GM20431 (cell line): ENCODE measurements around the gene ACTA2.

Source experiments
- in situ Hi-C: fragments of 300-500 bp; cut with MseI, MboI; formaldehyde crosslinking; loops from one replicate; pipeline ENCODE4 v1.15.0; 2020; ENCODE audit warnings: low sequenced_read_pairs; ENCODE audit not compliant: unreplicated experiment

ACTA2 gene

DNA sequence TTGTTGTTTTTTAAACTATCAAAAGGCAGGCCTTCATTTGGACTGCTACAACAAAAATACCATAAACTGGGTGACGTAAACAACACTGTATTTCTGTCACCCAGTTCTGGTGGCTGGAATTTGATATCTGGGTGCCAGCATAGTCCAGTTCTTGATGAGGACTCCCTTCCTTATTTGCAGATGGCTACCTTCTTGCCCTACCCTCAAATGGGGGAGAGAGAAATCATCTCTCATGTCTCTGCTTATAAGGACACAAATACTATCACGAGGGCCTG is 25.2 kb downstream of the ACTA2 start:
- in situ Hi-C loops: loop anchor here (10.0 to 25.0 kb wide), 2 partner anchors 93 to 285 kb away; partner anchors contain the start of gene CH25H

DNA sequence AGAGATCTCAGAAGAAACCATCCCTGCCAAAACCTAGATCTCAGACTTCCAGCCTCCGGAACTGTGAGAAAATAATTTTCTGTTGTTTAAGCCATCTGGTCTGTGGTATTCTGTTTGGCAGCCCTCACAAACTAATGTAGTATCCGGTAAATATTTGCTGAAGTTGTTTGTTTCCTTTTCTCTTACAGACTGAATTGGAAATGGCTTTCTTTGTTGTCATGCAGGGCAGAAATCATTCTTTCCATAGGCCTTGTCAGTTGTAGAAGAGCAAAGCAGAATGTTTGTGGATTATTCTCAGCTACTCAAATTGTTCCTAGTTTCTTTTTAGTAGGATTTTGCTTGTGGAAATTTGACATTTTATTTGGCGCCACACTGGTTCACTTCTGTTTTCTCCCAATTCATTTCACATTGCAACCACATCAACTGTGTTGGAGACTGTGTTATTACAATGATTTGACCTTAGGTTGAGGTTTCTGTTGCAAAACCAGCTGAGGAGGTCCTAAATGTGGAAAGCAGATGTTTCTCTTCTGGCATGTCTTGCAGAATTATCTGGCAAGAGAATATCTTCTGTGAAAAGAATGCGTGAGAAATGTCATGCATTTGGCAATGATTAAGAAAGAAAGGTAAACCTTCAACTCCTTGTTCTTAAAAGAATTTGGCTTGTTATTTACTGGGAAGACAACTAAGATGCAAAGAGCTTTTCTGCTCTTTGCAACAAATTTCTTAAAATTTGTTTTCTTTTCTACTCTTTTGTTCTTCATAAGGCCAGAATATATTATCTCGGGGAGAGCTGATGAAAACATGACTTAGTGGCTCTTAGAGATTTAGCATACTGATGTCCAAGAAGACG is 25.8 kb downstream of the ACTA2 start:
- in situ Hi-C loops: loop anchor here (10.0 to 25.0 kb wide), 2 partner anchors 92 to 286 kb away; partner anchors contain the start of gene CH25H

DNA sequence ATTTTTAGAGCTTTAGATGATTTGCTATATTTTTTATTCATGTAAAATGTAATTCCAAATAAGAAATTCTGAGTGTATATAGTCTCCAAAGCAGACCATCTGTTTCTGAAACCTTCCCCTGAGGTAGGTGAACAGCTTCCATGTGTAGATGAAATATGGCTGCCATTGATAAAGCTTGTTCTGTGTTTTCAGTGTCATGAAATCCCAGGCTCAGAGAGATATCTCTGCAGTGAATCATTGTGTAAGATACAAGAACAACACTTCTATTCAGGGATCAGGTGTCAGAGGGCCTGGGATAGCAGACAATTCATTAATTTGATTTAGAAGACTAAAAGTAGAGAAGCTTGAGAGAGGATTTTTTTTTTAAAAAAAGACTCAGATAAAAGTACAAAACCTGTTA is 29.1 kb downstream of the ACTA2 start:
- in situ Hi-C loops: loop anchor here (10.0 kb wide), 1 partner anchor 89 kb away; no protein-coding TSS in a partner anchor

DNA sequence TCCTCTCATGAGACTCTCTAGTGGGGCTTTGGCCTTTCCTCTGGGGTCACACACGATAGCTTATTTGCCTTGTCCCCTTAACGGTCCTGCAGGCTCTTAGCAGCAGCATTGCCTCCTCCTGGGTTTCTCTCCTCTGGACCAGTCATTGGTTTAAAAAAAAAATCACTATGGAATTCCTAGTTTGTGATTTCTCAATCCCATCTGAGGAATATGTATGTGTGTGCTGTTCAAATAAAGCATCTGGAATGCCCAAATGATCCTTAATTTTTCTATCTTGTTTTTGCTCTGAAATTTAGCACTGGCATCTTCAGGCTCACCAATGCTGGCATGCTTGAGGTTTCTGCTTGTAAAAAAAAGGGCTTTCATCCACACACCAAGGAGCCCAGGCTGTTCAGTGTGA is 30.5 kb downstream of the ACTA2 start:
- in situ Hi-C loops: loop anchor here (10.0 kb wide), 1 partner anchor 87 kb away; no protein-coding TSS in a partner anchor

DNA sequence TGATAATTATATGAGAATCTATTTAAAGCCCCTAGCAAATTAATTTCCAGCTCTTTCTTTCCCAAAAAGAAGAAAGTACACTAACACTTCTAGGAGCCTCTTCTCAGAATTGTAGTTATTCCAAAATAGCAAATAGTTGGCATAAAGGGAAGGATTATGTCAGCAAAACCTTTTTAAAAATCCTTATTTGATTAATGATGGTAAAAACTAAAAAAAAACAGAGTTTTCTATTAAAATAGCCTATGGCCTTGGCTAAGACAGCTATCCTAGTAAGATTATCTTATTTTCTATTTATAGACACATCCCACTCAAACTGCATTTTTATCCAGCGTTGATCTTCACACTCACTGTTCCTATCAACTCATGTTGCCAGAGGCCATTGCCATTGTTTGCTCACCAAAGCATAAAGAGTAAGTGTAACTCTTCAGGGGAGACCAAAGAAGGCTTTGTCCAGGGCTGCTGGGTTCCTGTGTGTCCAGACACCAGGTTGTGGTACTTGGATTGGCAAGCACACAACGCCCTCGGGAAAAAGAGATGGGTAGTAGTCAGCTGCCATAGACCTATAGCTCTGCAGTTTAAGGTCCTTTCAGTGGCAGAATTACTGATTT is 31.5 kb downstream of the ACTA2 start:
- in situ Hi-C loops: loop anchor here (10.0 kb wide), 1 partner anchor 86 kb away; no protein-coding TSS in a partner anchor

DNA sequence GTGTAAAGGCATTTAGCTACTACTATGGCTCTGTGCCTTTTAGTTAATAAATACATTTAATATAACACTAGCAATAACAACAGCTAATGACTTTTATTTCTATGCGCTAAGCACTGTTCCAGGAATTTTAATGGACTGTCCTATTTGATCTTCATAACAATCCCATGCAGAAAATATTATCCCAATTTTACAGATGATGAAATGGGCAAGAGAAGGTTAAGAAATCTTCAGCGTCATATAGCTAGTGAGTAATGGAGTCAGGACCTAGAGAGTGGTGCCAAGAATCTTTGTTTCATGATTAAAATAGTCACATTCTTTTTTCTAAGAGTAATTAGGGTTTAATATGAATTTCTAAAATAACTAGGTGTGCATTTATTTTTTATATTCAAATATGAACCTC is 32.4 kb downstream of the ACTA2 start:
- in situ Hi-C loops: loop anchor here (10.0 kb wide), 1 partner anchor 85 kb away; no protein-coding TSS in a partner anchor

DNA sequence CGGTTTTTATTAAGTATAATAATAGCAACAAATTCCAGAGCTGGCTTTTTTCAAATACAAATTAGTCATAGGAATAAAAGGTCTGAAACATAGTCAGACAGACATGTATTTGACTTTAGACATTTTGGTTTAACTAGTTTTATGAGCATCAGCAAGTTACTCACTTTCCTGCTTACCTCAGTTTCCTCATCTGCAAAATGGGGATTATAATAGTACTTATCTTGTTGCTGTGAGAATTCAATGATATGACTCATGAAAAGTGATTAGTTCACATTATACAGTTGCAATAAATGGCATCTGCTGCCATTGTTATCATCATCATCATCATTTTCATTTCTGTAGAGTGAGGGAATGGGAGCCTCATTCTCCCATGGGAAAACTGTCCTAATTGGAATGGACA is 33.5 kb downstream of the ACTA2 start:
- in situ Hi-C loops: no loop called here

DNA sequence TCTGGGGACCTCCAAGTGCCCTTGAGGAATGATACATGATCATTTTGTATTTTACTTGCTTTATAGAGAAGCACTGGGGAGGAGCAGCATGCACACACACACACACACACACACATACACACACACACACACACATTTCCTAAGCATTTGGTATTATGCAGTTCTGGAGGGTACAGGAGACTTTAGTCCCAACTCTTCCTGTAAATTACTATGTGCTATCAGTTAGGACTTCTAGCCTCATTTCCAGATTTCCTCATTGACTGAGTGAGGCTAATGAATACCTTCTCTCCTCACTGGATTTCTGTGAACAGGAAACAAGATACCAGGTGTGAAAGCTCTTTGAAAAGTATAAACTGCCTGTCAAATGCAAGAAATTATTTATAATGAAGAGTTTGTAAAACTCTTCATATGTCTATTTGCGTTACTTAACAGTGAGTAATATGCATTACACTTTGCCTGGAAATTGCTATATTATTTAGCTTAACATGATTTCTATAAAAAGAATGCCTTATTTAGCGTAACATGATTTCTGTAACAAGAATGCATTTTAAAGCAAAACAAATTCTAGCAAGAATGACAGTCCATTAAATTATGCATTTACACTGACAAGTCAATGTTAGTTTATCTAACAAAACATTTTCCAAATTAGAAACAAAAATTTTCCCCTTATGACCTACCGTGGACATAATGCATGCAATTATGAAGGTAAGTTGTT is 34.2 kb downstream of the ACTA2 start:
- in situ Hi-C loops: no loop called here

DNA sequence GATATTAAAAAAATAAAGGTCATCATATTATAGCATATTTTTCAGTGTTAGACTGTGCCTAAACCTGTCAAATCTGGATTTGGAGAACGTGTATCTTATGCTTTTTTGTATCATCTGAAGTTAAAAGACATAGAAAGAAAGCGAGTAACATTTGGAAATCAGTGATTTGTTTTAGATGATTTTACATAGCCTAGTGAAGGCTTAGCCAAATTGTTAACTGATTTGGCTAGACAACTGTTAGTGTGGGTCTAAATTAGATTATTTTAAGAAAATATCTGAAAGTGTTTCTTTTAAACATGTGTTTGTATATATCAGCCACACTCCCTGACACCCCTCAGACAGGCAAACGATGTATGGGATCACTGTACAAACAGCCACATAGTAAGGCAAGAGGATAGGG is 35.6 kb downstream of the ACTA2 start:
- in situ Hi-C loops: no loop called here

DNA sequence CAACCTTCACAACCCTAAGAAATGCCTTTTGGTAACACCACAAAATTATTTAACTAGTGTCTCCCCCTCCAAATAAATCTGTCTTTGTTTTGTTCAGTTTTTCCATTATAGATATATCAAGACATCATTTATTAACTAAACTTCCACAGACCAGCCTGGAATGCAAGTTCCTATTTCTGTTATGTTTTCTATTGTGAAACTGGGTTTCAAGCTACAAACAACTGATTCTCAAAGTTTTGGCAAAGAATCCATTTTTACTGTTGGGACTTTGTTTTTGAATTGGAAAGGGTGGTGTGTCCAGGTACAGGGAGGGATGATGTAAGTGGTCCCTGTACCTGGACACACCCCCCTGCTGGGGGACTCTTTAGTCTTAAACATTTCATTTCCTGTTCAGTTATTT is 36.3 kb downstream of the ACTA2 start:
- in situ Hi-C loops: no loop called here

DNA sequence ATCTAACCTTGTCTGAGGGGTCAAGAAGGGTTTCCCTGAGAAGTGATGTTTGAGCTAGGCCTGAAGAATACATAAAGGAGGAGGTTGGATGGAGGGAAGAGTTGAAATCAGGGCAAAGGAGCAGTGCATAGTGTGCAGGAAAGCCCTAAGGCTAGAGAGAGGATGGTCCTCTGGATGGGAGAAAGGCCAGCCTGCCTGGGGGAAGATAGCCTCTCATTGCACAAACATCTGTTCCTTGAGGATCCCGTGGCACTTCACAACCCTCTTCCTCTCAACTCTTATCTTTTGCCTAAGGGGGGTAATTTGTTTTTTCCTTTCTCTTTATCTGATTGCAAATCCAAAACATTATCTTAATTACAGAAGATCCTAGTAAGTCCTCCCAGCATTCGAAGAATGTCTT is 36.8 kb downstream of the ACTA2 start:
- in situ Hi-C loops: no loop called here

DNA sequence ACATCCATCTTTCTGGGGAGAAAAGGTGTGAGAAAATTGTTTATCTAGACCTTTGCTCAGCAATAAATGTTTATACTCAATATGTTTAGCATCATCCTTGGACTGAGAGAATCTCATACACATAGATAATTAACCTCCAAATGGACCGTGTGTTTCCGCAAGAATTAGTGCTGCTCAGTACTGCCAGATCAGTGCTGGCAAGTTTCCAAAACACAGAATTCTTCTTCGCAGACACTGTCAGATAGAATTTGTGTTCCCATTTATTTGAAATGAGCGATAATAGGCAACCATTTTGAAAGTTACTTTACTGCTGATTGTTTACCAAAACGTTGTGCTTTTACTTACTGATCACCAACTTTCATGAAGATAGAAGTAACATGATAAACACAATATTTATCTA is 38.8 kb downstream of the ACTA2 start:
- in situ Hi-C loops: no loop called here

DNA sequence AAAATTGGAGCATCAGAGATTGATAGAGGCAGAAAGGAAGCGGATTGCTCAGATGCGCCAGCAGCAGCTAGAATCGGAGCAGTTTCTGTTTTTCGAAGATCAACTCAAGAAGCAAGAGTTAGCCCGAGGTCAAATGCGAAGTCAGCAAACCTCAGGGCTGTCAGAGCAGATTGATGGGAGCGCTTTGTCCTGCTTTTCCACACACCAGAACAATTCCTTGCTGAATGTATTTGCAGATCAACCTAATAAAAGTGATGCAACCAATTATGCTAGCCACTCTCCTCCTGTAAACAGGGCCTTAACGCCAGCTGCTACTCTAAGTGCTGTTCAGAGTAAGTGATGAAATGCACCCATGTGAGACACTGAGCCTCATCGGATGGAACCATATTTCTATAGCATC is 39.4 kb downstream of the ACTA2 start:
- in situ Hi-C loops: no loop called here

DNA sequence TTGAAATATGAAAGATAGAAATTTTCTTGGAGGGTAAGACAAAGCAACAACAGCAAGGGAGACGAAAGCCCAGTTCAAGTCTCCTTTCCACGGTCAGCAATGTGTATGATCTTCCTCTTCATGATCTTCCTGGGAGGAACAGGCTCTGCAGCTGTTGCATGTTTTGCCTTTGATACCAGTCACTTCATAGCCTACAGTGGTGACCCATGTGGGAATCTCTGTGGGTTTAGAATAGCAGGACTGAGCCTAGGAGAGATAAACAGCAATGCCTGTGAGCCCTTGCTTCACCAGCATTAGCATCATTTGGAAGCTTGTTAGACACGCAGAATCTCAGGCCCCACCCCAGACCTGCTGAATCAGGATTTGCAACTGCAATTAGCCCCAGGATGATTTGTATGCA is 40.7 kb downstream of the ACTA2 start:
- in situ Hi-C loops: no loop called here

DNA sequence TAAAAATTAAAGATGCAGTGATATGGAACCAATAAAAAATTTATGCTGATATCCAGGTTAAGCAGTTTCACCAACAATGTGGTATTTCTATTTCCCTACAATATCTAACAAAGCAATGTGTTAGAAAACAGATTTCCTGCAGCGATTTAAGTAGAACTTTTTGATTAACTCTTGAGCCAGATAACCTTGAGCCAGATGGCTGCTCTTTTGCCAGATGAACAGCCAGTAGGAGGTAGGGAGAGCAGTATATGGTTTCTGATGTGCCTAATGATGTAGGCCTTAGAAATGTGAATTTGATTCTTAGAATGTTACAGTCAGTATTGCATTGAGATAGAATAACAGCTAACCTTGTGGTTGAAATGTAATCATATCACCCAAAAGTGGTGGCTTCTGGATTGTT is 41.5 kb downstream of the ACTA2 start:
- in situ Hi-C loops: no loop called here

DNA sequence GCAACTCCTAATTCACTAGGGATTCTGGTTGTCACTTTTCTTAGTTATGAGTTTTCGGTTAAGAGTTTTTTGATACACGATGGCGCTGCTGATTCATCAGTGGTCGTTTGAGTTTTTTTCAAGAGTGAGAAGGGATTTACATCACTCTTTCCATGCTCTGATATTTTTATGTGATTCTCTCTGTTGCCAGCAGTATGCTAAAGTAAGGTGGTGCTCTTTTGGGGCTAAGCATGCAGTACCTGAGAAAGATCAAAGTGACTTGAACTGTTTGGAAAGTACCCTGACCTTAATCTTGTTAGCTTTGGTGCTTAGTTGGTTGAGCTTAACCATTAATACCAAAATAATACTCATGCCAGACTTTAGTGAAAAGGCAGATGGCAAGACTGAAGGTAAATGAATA is 44.4 kb downstream of the ACTA2 start:
- in situ Hi-C loops: no loop called here

DNA sequence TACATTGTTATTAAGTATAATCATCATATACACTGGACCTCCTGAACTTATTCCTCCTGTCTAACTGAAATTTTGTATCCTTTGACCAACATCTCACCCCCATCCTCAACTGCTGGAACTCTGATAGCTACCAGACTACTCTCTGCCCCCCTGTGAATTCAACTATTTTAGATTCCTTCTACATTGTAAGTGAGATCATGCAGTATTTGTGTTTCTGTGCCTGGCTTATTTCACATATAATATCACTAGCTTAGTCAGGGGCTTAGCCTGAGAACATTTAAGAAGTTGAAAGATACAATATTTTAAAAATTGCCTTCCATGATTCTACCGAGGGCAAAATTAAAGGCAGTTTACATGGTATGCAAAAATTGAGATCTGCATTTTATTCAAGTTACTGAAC is 45.7 kb downstream of the ACTA2 start:
- in situ Hi-C loops: no loop called here

DNA sequence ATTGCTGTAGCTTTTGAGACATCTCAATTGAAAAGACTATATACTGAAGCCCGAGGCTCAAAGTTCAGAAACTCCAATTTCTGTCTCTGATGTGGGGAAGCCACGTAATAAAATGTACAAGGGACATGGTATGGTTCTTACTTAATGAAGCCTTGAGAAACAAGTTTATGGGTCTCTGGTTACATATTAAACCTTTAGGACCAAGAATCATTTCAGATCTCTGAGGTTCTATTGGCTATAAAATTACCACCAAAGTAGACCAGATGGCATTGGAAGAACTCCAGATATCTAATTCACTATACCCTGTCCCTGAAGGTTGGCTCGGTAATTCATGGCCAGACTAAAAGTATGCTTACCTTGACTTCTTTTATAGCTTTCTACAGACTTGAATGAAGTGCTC is 48.9 kb downstream of the ACTA2 start:
- in situ Hi-C loops: no loop called here

DNA sequence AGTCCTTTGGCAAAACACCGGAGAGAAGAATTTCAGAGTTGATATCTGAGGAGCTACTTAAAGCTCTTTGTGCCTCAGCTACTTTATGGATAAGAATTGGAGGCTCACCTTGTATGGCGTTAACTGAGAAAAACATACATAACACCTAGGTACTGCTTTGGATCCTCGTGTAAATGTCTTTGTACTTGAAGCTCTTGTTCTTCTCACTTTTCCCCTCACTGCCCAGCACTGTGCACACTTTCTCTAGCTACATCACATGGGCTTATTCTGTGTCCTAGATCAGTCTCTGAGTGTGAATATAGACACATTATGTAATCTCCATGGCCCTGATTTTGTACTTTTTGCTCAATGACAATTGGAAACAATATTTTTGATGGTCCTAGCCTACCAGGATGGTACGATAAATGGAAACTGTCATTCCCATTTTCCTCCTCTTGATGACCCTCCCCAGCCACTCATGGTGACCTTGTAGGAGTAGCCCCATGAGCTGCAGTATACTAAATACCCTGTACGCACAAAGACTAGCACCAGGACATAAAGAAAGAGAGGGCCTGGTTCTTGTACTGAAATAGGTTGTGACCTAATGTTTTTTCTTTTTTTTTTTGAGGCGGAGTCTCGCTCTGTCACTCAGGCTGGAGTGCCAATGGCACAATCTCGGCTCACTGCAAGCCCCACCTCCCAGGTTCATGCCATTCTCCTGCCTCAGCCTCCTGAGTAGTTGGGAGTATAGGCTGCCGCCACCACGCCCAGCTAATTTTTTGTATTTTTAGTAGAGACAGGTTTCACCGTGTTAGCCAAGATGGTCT is 50.4 kb downstream of the ACTA2 start:
- in situ Hi-C loops: no loop called here
